ENCODE results near the gene EPAS1. TPM values are rescaled to one million over a fixed set of nuclear protein-coding genes. Genes with fewer than 3 reads are reported as not detected.

Gene EPAS1
- total RNA-seq, 1 experiment from 2014 or later, result 127 TPM

DNA sequence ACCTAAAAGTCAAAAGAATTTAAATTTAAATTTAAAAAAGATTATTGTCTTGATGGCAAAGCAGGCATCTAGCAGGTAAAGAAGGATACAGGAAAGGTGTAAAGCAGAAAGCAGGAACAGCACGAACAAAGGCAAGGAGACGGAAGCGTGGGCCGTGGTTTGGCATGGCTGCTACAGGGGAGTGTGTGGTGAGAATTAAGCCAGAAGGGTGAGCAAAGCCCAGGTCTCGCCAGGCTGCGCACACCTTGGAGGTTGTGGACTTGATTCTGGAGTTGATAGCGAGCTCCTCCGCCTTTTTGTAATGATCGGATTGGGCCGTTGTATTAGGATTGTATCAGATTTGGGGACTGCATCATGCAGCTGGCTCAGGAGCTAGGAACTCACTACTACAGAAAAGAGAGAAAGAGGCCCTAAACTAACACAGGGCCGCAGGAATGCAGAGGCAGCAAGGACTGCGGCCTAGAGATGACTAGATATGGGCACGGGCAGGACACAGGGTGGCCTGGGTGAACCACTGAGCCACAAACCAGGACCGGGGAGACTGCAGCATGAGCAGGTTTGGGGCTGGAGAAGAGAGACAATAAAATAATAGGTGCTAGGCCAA is 110.7 kb downstream of the EPAS1 start:
- Histone ChIP-seq H3K4me3 (peak overlapping the region; percentile 30; the same call in 1 of the 2 replicates), H4K20me1 (ENCODE audit: insufficient read depth) (no peaks in the 10 kb centered on the region), H3K4me2 (peak overlapping the region; percentile 71), H3K27me3 (ENCODE audit: insufficient read depth, low read depth) (no peaks in the 10 kb centered on the region), H3K4me1 (replicated peaks; ENCODE audit: insufficient read depth) (peaks cover 62% of the 10 kb centered on the region), H3F3A (ENCODE audit: insufficient read depth, low read depth) (peaks cover 54% of the 10 kb centered on the region), H3K9me2 (ENCODE audit: insufficient read depth) (no peaks in the 10 kb centered on the region), H3K79me2 (ENCODE audit: low read depth) (peaks cover 18% of the 10 kb centered on the region; the same call in 1 of the 2 replicates), H3K36me3 (ENCODE audit: low read depth) (no peaks in the 10 kb centered on the region), H3K9me3 (ENCODE audit: insufficient read depth, low read depth) (no peaks in the 10 kb centered on the region), H3K27ac (peak overlapping the region; percentile 98), H2AFZ (no peak overlapping the region; the same call in 1 of the 2 replicates)
- TF ChIP-seq, protein P1, sequence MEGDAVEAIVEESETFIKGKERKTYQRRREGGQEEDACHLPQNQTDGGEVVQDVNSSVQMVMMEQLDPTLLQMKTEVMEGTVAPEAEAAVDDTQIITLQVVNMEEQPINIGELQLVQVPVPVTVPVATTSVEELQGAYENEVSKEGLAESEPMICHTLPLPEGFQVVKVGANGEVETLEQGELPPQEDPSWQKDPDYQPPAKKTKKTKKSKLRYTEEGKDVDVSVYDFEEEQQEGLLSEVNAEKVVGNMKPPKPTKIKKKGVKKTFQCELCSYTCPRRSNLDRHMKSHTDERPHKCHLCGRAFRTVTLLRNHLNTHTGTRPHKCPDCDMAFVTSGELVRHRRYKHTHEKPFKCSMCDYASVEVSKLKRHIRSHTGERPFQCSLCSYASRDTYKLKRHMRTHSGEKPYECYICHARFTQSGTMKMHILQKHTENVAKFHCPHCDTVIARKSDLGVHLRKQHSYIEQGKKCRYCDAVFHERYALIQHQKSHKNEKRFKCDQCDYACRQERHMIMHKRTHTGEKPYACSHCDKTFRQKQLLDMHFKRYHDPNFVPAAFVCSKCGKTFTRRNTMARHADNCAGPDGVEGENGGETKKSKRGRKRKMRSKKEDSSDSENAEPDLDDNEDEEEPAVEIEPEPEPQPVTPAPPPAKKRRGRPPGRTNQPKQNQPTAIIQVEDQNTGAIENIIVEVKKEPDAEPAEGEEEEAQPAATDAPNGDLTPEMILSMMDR (conservative IDR thresholded peaks at IDR 0.05), result no peak
- no peak for TF ChIP-seq EZH2 (IDR thresholded peaks at IDR 0.05; ENCODE audit: low read depth)
- BruUV-seq (replicated peaks), result no TSS peak
- DNase-seq, result no peak
- CTCF ChIA-PET, result no interaction called here
- POLR2A ChIA-PET (ENCODE audit: unreplicated experiment), result no interaction called here
- intact Hi-C loops (cut with micrococcal nuclease; ENCODE audit: unreplicated experiment), result loop anchor here (2.0 kb wide), 2 partner anchors 21 to 43 kb away; no protein-coding TSS in a partner anchor

DNA sequence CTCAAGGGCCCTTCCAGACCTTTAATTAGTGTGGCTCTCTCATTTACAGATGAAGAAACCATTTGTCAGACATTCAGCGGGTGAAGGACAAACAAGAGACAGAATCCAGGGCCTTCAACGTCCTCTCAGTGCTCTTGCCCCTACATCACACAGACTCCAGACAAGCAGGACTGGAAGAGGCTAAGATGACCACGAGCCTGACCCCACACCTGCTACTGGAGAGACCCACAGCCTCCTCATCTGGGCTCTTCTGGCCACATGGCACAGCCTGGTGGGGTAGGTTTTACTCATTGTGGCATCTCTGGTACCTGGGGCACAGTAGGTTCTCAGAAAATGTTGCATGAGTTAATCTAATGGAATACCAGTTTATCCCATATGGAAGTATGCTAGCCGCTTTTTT is 112.5 kb downstream of the EPAS1 start:
- intact Hi-C loops (cut with micrococcal nuclease; ENCODE audit: unreplicated experiment), result loop anchor here (1.0 to 2.0 kb wide), 5 partner anchors 23 to 417 kb away; partner anchors contain the start of gene EPAS1
- Histone ChIP-seq H2AFZ (peak overlapping the region; percentile 15; the same call in 1 of the 2 replicates), H3K4me3 (peak overlapping the region; percentile 28; the same call in 1 of the 2 replicates), H3K9me3 (ENCODE audit: insufficient read depth, low read depth) (no peaks in the 10 kb centered on the region), H3F3A (ENCODE audit: insufficient read depth, low read depth) (peaks cover 62% of the 10 kb centered on the region), H3K79me2 (ENCODE audit: low read depth) (peaks cover 33% of the 10 kb centered on the region), H3K9me2 (ENCODE audit: insufficient read depth) (no peaks in the 10 kb centered on the region), H4K20me1 (ENCODE audit: insufficient read depth) (no peaks in the 10 kb centered on the region), H3K27ac (peak overlapping the region; percentile 98), H3K4me1 (replicated peaks; ENCODE audit: insufficient read depth) (peaks cover 80% of the 10 kb centered on the region), H3K36me3 (ENCODE audit: low read depth) (no peaks in the 10 kb centered on the region), H3K4me2 (peak overlapping the region; percentile 77), H3K27me3 (ENCODE audit: insufficient read depth, low read depth) (no peaks in the 10 kb centered on the region)
- BruUV-seq (replicated peaks), result TSS peak; percentile 87
- POLR2A ChIA-PET (ENCODE audit: unreplicated experiment), result interaction anchor here (0.6 to 0.7 kb wide), 5 partner anchors 14 to 1867 kb away, joined by 4 to 9 read pairs (median 6); no protein-coding TSS in a partner anchor
- CTCF ChIA-PET, result interaction anchor here (0.7 to 0.8 kb wide), 2 partner anchors 49 to 816 kb away, joined by 3 to 5 read pairs; no protein-coding TSS in a partner anchor
- TF ChIP-seq, protein P1 (conservative IDR thresholded peaks at IDR 0.05), result no peak; the same call in 1 of the 2 replicates
- no peak for TF ChIP-seq EZH2 (IDR thresholded peaks at IDR 0.05; ENCODE audit: low read depth)
- DNase-seq, result no peak

DNA sequence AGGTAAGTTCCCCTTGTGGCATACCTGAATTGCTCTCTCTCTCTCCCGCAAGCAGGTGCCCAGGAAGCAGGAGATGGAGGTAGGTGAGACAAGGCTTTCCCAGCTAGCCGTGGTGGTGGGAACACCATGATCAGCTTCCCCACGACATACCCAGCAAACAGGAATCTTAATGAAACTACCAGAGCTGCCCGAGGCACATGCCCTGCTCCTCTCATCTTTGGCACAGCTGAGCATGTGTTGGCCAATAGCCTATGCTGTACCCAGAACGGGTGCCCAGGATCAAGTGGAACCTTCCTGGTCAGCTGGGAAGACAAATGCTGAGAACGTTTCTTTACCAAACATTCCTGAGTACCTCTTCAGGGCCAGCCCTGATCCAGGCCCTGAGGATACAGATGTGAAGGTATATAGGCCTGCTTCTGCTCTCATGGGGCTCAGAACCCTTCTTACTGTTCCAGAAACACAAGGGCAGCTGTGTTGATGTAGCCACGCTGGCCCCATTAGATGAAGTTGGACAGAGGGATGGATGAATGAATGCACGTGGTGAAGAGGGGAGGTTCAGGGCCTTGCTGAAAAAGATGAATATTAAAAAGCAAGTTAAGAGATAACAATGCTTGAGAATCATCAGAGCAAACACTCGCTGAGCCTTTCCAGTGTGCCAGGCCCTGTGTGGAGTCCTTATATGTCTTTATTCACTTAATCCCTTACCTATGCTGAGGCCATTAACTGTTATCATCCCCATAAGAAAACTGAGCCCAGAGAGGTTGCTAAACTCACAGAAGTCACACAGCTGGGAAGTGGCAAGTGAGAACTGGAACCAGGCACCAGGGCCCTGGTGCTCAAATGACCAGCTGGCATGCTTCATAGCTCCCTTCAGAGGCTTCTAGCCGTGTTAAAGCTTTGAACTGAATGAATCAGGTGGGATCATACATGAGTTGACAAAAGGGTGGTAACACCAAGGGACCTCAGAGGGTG is 113.4 kb downstream of the EPAS1 start:
- Histone ChIP-seq H3K27ac (peak overlapping the region; percentile 98), H3K4me2 (peak overlapping the region; percentile 77), H3F3A (ENCODE audit: insufficient read depth, low read depth) (peaks cover 64% of the 10 kb centered on the region), H3K9me3 (ENCODE audit: insufficient read depth, low read depth) (peaks cover 3% of the 10 kb centered on the region; the same call in 1 of the 2 replicates), H2AFZ (peak overlapping the region; percentile 13; the same call in 1 of the 2 replicates), H3K4me1 (replicated peaks; ENCODE audit: insufficient read depth) (peaks cover 88% of the 10 kb centered on the region), H4K20me1 (ENCODE audit: insufficient read depth) (no peaks in the 10 kb centered on the region), H3K36me3 (ENCODE audit: low read depth) (no peaks in the 10 kb centered on the region), H3K4me3 (peak overlapping the region; percentile 28; the same call in 1 of the 2 replicates), H3K79me2 (ENCODE audit: low read depth) (peaks cover 39% of the 10 kb centered on the region), H3K9me2 (ENCODE audit: insufficient read depth) (no peaks in the 10 kb centered on the region), H3K27me3 (ENCODE audit: insufficient read depth, low read depth) (no peaks in the 10 kb centered on the region)
- no peak for TF ChIP-seq EZH2 (IDR thresholded peaks at IDR 0.05; ENCODE audit: low read depth)
- TF ChIP-seq, protein P1 (conservative IDR thresholded peaks at IDR 0.05), result no peak
- peak in 1 of 2 experiments; percentile 73 for DNase-seq
- BruUV-seq (replicated peaks), result TSS peak; percentile 53
- intact Hi-C loops (cut with micrococcal nuclease; ENCODE audit: unreplicated experiment), result loop anchor here (1.0 kb wide), 2 partner anchors 51 to 246 kb away; no protein-coding TSS in a partner anchor
- CTCF ChIA-PET, result interaction anchor here (0.6 to 0.7 kb wide), 2 partner anchors 66 to 418 kb away, joined by 3 read pairs; no protein-coding TSS in a partner anchor
- POLR2A ChIA-PET (ENCODE audit: unreplicated experiment), result interaction anchor here (0.6 to 0.7 kb wide), 2 partner anchors 343 to 458 kb away, joined by 4 read pairs; no protein-coding TSS in a partner anchor

Data from PC-9 (cell line).